IPS-NIHi11 (cell line): Measurements from ENCODE around the gene SLC19A2.
"Not testable (repeated sequence)": the region's sequence is repeated elsewhere in the genome, so short reads cannot be mapped to it uniquely, and the experiment has no call there.

Experiments used
- DNase-seq: peaks from one replicate; pipeline ENCODE4 v3.0.0; 2012; ENCODE audit warnings: mixed read lengths, low spot score

Gene SLC19A2, protein sequence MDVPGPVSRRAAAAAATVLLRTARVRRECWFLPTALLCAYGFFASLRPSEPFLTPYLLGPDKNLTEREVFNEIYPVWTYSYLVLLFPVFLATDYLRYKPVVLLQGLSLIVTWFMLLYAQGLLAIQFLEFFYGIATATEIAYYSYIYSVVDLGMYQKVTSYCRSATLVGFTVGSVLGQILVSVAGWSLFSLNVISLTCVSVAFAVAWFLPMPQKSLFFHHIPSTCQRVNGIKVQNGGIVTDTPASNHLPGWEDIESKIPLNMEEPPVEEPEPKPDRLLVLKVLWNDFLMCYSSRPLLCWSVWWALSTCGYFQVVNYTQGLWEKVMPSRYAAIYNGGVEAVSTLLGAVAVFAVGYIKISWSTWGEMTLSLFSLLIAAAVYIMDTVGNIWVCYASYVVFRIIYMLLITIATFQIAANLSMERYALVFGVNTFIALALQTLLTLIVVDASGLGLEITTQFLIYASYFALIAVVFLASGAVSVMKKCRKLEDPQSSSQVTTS

DNA sequence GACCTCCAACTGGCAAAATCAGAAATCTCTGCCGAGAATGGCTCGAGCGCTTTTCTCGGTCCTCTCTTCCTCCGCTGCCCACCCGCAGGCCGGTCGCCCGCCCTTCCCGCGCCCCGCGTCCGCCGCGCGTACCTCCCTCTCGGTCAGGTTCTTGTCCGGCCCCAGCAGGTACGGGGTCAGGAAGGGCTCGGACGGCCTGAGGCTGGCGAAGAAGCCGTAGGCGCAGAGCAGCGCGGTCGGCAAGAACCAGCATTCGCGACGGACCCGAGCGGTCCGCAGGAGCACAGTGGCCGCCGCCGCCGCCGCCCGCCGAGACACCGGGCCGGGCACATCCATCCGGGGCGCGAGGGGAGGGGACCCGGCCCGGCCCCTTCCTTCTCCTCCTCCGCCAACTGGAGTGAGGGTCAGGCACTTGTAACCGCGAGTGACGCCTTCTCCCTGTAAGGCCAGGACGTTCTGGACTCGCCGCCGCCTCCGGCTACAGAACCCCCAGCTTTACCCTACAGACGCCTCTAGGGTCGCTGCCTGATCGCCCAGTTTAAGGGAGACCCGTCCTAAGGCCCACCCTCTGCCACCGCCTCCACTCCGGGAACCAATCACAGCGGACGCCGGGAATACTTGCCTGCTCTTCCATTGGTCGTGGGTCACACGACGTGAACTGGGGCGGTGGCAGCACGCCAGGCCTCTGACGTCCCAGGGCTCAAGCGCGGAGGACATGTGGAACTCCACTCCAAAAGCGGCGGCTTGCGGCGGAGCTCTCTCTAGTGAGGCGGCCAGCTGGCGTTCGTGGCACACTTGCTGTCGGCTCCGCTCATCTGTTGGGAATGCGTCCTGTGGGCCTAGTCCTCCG is at the start of gene SLC19A2:
SLC19A2 (minus strand) TSS at position 514 of the 850 bp plus-strand sequence; CDS start at position 336, 178 bp downstream.
- peak; percentile 98 for DNase-seq

DNA sequence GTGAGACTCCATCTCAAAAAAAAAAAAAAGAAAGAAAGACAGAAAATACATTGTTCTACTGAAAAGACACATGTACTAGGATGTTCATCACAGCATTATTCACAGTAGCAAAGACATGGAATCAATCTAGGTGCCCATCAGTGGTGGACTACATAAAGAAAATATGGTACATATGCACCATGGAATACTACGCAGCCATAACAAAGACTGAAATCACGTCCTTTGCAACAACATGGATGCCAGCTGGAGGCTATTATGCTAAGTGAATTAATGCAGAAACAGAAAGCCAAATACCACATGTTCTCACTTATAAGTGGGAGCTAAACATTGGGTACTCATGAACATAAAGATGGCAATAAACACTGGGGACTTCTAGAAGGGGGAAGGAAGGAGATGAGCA is 48.9 kb upstream of the SLC19A2 start:
- DNase-seq: no peak

- DNase-seq: not testable (repeated sequence)
Observed at GRCh38 chr1:169533528-169534190, 47.9 kb upstream of the SLC19A2 start.

GRCh38 chr1:169530448-169530847 is 44.7 kb upstream of the SLC19A2 start:
- no peak for DNase-seq

DNA sequence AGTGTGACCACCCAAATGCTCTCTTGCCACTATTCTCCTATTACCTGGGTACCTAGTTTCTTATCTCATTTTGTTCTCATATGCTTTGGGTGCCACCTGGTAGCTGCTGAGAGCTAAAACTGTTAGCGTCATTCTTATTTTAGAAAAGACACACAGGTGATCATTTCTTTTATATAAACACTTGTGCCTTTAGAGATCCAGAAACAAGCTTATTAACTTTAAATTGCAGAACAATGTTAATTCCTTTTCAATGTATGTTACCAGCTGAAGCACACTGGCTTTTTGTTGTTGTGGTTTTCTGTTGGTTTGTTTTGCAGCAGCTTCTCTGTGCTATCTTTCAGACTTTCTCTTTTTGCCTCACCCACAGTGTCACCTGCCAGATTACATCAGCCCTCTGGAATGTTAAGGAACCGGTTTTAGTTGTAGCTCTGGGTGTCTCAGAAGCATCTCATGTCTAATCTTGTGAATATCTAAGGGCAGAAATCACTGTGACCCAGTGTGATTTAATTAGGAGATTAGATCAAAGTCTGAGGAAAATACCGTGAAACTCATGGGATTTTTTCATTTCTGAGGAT is 43.4 kb upstream of the SLC19A2 start:
- peak; percentile 52 for DNase-seq

DNA sequence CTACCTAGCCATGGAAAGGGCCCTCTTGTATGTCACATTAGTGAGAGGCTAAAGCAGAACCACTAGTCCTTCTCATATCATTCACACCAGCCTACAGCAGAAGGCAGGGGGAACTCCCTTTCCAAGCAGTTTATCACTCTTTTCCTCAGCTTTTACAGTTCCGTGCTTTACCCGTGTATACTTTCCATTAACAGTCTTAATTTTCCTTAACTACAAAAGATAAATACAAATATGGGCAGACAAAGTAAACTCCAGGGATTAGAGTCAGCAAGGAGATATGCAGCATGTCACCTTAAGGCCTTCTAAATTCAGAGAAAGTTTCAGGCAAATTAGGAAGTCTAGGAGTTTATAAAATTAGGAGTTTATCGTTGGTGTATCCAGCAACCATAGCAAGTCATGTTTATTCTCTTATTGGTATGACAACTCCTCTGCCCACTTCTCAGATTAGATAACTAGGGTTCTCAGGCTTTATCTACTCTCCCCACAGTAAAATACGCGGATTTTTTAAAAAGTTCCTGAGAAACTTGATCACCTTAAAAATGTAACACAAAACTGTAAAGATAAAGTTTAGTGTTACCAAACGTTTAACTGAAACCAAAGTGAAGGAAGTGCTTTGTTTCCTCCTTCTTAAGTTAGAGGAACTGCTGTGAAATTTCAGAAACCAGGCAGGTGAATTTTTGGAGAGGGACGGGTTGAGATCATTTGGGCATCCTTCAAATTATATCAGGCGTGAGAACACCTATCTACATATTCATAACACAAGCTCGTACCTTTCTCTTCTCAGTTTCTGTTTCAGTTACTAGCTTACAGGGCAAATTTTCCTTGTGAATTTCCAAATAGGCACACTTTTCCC is 42.7 kb upstream of the SLC19A2 start:
- DNase-seq: no peak

DNA sequence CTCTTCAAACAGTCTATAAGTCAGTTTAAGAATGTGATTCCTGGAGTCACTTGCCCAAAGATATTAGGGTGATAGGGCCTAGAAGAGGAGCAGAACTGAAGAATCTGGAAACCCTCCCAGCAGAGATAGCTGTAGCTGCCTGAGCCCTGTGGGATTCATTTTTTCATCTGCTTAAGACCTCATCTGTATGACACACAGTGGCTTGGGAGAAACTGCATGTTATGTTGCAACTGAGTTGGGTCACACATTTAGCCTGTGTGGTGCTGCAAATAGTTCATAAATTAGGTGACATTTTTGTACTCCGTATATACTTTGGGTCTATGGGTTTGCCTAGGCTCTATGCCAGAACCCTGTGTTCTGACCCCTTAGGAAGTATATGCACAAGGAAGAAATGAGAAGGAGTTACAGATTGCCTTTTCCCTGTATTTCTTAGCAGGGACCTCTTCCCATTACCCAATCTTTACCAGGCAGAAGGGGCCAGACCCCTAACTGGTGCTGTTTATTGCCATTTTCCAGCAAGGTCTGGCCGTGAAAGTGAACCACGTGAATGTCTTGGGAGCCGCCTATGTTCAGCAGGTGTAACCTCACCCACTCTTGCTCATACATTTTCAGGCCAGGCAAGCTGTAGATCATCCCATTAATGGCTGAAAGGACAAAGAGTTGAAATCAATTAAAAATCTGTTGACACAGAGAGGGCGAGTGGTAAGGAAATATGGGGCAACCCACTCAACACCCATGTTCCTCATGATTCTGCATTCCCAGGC is 41.9 kb upstream of the SLC19A2 start:
- no peak for DNase-seq

DNA sequence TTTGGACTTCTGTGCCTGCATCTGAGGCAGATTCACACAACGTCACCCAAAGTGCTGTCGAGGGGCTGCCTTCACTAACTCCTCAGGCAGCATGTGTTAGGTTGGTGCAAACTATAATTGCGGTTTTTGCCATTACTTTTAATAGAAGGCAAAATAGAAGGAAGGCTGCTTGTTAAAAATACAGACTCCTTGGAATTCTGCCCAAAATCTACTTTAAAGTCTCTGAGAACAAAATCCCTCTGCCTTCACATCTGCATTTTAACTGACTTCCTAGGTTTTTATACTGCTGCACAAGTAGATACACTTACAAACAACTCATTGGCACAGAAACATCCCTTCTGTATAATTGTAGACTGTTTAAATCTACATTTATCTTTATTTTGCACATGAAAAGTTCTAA is 41.3 kb upstream of the SLC19A2 start:
- DNase-seq: no peak

- no peak for DNase-seq
Observed at GRCh38 chr1:169526120-169526832, 40.5 kb upstream of the SLC19A2 start.

DNA sequence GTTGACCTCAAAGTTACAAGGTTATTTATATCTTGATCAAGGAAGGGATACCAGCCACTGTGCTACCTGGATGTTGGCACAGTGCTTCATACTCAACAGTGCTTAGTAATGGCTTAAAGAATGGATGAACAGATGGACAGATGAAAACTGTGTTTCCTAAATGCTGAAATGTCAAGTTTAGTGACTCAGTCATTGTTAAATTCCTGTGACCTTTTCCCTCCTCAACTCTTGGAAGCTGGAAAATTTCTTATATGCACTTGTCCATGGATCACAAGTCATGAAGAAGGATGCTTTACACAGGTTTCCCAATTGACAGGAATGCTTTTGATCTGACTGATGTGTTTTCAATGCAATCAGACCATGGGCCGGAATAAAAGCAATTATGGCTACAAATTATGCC is 39.6 kb upstream of the SLC19A2 start:
- no peak for DNase-seq

DNA sequence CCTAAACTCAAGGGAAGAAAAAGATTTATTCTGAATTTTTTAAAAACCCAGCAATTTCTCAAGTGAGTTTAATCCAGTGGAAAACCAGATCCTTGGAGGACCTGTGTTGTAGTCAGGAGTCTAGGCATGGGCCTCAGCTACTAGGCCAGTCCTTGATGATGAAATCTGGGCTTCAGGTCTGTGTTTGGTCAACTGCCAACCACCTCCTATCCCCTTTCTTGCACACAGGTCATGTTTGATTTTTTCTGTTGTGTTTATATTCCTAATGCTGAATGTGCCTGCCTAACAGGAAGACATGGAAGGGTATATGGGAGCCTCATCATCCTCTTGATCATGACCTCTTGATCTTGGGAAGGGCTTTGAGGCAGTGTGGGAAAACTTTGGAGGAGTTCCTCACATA is 38.2 kb upstream of the SLC19A2 start:
- no peak for DNase-seq

DNA sequence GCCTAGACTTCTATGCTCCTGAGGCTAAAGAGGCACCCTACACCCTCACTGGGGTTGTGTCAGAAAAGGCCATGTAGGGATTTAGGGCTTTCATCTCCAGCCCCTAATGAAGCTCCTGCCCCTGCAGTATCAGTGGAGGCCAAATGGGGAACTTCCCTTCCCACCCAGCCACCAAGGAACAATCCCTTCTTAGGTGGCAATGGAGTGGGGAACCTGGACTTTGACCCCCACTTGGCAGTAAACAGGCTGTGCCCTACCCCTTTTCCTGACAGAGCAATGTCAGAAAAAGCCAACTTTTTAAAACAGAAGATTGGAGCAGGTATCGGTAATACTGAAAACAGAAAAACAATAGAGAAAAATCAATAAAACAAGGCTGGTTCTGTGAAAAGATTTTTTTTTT is 35.5 kb upstream of the SLC19A2 start:
- DNase-seq: no peak

- no peak for DNase-seq
Observed at GRCh38 chr1:169517558-169518186, 31.9 kb upstream of the SLC19A2 start.

DNA sequence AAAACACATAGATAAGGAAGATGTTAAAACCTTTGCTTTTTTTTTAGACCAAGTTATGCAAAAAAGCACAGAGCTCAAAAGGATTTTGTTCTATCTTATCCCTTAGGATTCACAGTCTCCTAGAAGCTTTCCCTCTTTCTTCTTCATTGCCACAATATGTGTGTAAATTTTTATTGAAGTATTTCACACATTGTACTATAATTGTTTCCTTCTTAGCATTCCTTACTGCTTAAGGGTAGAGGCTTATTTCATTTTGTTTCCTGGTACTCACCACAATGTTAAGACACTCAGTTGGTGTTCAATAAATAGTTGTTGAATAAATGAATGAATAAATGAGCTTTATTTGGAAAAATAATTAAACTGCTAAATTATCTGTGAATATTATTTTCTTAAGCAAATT is 29.9 kb upstream of the SLC19A2 start:
- DNase-seq: no peak

DNA sequence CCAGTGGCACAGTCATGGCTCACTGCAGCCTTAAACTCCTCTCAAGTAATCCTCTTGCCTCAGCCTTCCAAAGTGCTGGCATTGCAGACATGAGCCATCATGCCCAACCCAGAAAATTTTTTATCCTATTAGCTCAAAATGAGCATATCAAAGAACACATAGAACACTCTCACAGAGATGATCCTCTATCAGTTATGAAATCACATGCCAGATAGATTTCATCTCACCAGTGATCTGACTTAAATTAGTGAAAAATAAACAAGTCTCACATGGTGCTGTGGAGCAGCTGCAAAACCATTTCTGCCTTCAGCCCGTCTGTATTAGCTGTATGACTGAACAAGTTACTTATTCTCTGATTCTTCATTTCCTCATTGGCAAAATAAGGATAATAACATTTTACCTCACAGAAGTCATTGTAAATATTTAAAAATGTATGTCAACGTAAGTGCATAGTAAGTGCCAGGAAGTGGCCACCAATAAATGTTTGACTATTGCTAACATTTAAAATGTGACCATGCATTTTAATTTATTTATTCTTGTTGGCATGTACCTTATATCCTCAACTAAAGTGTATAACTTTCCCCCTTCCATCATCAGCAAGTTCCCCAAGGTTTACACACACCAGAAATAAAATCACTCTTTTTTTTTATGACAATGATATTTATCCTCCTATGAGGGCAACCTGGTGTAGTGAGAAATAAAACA is 29.0 kb upstream of the SLC19A2 start:
- DNase-seq: no peak

GRCh38 chr1:169513208-169513607 is 27.5 kb upstream of the SLC19A2 start:
- no peak for DNase-seq

- DNase-seq: no peak
Observed at GRCh38 chr1:169511316-169512005, 25.7 kb upstream of the SLC19A2 start.

DNA sequence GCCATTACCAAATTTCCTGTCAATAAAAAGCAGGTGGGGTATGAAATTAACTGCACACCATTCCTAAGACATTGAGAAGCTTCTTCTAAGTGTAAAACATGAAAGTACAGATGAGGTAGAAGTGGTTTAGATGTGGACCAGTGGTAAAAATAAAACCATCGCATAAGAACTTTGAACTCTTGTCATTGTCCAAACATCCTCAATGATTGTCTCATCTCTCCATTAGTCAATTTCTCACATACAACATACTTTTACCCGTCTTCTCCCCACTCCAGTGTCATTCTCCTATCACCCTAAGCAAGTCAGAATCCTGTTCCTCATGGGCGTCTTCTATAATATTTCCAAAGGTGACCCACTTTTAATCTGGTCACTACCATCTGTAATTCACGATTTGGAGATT is 24.3 kb upstream of the SLC19A2 start:
- DNase-seq: no peak
